IPS-18c (cell line): ENCODE measurements around the gene DDOST.
"Not testable (repeated sequence)": the region's sequence is repeated elsewhere in the genome, so short reads cannot be mapped to it uniquely, and the experiment has no call there.

ENCODE experiments used
- H3K4me3 ChIP-seq: 2 replicates; pipeline ENCODE4 v1.7.0; 2013; ENCODE audit warnings: low read depth, mild to moderate bottlenecking, low read length, moderate library complexity; ENCODE audit not compliant: insufficient read depth
- H3K9me3 ChIP-seq: one replicate; pipeline ENCODE4 v1.6.1; 2013; ENCODE audit warnings: mild to moderate bottlenecking, low read length, moderate library complexity; ENCODE audit not compliant: control insufficient read depth, insufficient read depth

DDOST gene

DNA sequence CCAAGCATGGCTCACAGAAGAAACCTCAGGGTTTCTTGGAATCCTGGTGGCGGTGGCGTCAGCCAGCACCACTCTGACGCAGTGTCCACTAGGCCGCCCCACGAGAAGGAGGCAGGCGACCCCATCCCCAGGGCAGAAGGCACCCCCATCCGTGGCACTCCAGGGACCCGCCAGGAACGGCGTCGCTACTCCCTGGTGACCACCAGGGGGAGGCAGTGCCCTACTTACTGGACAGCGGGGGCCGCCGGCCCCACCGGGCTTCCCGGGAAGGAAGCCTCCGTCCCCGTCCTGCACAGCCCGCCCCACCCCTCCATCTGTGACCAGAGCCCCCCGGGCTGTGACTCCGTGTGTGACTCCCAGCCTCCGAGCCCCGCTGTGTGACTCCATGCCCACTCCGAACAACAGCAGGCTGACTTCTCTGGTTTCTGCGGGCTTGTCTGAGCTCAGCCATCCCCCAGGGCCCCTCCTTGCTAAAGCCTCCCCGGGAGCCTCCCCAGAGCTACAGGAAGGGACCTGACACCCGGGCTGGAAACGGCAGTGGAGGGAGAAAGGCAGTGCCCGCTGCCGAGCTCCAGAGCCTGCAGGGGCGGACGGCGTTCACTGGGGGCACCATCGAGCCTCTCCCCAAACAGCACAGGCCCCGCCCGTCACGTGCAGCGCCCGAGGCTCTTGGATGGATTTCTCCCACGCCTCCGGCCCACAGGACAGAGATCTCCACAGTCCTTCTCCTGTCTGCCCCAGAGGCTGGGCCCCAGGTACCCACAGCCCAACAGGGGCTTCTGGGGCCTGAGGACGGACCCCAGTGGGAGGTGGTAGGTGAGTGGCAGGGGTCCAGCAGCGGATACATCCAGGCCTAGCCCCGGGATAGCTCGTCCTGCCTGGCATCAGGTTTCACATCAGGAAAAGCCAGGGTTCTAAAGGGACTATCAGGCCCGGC, 35.5 kb upstream of the DDOST start:
- Histone ChIP-seq H3K4me3 (peak overlapping the region; percentile 73), H3K9me3 (no peaks in the 10 kb centered on the region)

GRCh38 chr1:20695515-20695914, 34.3 kb upstream of the DDOST start:
- Histone ChIP-seq H3K4me3 (no peak overlapping the region), H3K9me3 (no peaks in the 10 kb centered on the region)

GRCh38 chr1:20693623-20694022, 32.5 kb upstream of the DDOST start:
- H3K9me3 ChIP-seq, result no peaks in the 10 kb centered on the region
- H3K4me3 ChIP-seq, result no peak overlapping the region

DNA sequence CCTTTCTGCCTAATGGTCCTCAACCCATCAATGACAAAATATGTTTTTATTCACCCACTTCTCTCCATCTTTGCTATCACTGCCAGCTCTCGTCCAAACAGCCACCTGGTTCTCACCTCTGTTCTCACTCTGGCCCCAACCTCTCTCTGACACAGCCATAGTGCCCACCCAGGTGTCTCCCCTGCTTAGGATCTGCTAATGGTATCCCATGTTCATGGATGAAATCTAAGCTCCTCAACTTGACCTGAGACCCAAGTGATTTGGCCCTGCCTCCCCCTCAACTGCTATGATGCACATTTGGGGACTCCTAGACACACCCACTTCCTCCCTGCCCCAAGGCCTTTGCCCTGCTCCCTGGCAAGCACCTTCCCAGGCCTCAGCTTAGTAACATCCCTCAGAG, 30.7 kb upstream of the DDOST start:
- H3K4me3 ChIP-seq, result no peak overlapping the region

GRCh38 chr1:20689645-20690056, 28.5 kb upstream of the DDOST start:
- H3K9me3 ChIP-seq, result no peaks in the 10 kb centered on the region
- no peak overlapping the region for H3K4me3 ChIP-seq

More for the DNA sequence above, 30.7 kb upstream of the DDOST start:
- no peaks in the 10 kb centered on the region for H3K9me3 ChIP-seq

DNA sequence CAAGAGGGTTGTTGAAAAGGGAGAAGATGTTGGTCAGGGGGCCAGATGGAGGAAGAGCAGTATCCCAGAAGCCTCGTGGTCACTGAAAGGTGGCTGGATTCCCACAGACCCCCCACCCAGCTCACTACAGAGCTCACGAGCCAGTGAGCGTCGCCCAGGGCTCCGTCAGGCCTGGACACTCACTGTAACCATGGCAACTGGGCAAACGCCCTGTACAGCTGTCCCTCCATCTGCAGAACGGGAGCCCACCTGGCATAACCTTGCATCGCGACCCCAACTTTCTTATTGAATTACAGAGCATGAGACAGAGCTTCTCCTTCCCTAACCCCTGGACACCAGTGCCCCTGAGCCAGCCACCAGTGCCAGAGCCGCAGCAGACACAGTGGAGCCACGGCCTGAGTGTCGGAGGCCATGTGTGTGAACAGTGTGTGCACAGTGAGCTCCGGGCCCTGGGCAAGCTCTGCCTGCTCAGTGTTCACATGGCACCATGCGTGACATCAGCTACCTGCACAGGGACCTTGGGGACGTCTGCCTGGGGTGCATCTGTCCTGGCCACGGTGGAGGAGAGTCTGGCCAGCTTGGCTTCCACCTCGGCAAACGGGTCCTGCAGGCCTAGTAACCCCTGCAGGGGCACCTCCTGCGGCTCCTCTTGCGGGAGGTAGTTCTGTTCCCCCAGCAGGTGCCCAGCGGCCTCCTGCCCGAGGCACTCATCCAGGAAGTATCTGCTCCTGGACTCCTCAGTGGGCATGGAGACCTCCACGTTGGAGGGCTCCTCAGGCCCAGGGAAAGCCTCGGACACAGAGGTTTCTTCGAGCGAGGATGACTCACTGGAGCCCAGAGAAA, 25.9 kb upstream of the DDOST start:
- Histone ChIP-seq H3K4me3 (no peak overlapping the region), H3K9me3 (no peaks in the 10 kb centered on the region)

DNA sequence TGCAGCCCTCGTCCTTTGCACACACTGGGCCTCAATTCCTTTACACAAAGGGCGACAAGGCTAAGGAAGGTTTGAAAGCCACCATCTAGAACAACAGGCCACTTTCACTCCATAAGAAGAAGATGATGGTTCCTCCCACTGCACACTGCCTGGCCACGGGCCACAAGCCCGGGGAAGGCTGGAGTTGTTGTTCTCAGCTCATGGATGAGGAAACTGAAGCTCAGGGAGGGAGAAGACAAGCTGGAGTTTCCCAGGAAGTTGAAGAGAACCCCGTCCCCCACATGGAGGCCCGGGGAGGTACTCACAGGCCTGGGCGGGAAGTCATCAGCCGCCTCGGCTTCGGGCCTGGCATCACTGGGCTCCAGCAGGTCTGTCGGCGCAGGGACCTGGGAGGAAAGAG, 24.6 kb upstream of the DDOST start:
- H3K9me3 ChIP-seq, result no peaks in the 10 kb centered on the region
- H3K4me3 ChIP-seq, result no peak overlapping the region

DNA sequence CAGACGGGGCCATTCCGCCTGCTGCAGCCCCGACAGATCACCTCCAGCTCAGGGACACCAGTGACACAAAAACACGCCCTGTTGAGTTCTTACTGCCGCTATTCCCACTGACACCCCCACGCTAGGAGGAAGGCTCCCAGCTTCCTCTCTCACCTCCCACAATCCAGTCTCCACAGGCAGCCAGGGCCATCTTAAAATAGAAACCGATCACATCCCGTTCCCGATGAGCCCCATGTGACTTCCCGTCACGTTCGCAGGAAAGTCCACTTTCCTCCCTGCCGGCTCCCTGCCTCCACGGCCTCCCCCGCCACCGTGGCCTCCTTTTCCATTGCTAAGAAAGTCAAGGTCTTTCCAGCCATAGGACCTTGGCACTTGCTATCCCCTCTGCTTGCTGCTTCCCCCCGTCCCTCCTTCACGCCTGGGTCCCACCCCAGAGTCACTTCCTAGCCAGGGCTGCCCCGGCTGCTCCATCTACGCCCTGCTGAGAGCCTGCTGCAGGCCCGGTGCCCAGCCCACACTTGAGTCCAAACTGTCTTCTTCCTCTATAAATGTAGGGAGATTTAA, 24.0 kb upstream of the DDOST start:
- no peaks in the 10 kb centered on the region for H3K9me3 ChIP-seq
- no peak overlapping the region for H3K4me3 ChIP-seq

DNA sequence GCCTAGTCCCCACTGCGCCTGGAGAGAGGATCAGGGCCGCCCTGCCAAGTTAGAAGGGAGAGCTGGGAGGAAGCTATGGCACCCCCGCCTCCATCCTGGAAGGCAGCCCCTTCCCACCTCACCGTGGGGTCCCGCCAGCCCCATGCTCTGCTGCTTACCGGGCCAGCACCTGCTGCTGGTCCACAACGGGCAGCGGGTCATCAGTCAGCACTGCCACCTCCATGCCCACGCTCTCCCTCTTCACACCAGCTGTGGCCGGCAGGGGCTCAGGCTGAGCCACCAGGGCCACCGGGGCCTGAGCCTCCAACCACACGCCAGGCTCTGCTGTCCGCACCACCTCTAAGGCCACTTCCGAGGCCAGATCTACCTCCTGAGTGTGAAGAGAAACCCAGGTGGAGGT, 23.5 kb upstream of the DDOST start:
- H3K4me3 ChIP-seq, result no peak overlapping the region
- H3K9me3 ChIP-seq, result no peaks in the 10 kb centered on the region

- Histone ChIP-seq H3K4me3 (no peak overlapping the region), H3K9me3 (no peaks in the 10 kb centered on the region)
Observed at GRCh38 chr1:20684050-20684620, 23.0 kb upstream of the DDOST start.

- H3K4me3 ChIP-seq, result no peak overlapping the region
- no peaks in the 10 kb centered on the region for H3K9me3 ChIP-seq
Observed at GRCh38 chr1:20683614-20684013, 22.4 kb upstream of the DDOST start.

- H3K9me3 ChIP-seq, result no peaks in the 10 kb centered on the region
- no peak overlapping the region for H3K4me3 ChIP-seq
Observed at GRCh38 chr1:20682571-20683236, 21.5 kb upstream of the DDOST start.

DNA sequence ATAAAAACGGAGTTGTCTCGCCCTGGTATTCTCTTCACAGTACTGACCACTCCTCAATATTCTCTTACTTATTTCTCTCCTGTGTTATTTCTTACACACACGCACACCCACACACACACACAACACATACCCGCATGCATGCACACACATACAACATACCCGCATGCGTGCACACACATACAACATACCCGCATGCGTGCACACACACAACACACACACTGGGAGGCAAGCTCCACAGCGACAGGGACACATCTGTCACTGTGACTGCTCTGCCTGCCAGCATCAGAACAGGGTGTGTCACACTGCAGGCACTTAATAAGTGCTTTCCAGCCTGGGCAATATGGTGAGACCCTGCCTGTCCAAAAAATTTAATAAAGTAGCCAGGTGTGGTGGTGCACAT, 20.8 kb upstream of the DDOST start:
- Histone ChIP-seq H3K9me3 (no peaks in the 10 kb centered on the region), H3K4me3 (no peak overlapping the region)

DNA sequence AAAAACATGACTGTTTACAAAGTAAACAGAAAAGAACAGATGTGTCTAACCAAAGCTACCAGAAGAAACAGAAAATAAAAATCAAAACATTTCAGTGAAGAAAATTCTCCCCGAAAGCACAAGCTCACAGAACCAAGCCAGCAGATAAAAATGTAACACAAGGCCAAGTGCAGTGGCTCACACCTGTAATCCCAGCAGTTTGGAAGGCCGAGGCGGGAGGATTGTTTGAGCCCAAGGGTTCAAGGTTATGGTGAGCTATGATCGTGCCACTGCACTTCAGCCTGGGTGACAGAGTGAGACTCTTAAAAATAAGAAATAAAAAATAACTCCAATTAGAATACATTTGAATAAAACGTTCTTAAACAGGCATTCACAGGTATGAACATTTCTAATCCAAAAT, 19.1 kb upstream of the DDOST start:
- Histone ChIP-seq H3K4me3 (no peak overlapping the region), H3K9me3 (no peaks in the 10 kb centered on the region)

- H3K4me3 ChIP-seq, result no peak overlapping the region
- no peaks in the 10 kb centered on the region for H3K9me3 ChIP-seq
Observed at GRCh38 chr1:20678599-20678998, 17.4 kb upstream of the DDOST start.

DNA sequence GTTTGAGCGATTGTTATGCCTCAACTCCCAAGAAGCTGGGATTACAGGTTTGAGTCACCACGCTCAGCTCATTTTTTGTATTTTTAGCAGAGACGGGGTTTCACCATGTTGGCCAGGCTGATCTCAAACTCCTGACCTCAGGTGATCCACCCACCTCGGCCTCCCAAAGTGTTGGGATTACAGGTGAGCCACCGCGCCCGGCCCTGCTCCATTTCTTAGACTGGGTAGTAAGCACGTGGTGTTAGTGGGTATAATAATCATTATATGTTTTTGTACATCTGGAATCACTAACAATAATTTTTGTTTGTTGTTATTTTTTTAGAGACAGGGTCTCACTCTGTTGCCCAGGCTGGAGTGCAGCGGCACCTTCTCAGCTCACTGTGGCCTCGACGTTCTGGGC, 12.5 kb upstream of the DDOST start:
- H3K4me3 ChIP-seq, H3K9me3 ChIP-seq: not testable (repeated sequence)

DNA sequence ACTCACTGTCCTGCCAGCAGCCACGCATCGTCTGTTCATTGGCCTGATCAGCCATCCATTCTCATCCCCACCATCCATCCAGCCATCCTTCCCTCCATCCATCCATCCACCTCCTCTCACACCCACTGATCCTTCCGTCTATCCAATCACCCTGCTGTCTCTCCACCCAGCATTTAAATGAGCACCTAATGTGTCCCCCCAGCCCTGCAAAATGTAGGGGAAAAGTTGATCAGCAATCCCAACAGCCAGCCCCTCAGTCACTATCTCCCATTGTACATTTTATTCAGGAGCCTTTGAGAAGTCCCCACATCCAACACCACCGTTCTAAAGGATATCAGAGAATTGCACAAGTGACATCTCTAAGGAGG, 11.1 kb upstream of the DDOST start:
- H3K4me3 ChIP-seq, result no peak overlapping the region
- H3K9me3 ChIP-seq, result no peaks in the 10 kb centered on the region
